ENCODE data around the gene HS2ST1. TPM values are rescaled to one million over a fixed set of nuclear protein-coding genes. Genes with fewer than 3 reads are reported as not detected.

Gene HS2ST1
- total RNA-seq, 2 donors from 2014 or later = 11.5 to 11.7 TPM

DNA sequence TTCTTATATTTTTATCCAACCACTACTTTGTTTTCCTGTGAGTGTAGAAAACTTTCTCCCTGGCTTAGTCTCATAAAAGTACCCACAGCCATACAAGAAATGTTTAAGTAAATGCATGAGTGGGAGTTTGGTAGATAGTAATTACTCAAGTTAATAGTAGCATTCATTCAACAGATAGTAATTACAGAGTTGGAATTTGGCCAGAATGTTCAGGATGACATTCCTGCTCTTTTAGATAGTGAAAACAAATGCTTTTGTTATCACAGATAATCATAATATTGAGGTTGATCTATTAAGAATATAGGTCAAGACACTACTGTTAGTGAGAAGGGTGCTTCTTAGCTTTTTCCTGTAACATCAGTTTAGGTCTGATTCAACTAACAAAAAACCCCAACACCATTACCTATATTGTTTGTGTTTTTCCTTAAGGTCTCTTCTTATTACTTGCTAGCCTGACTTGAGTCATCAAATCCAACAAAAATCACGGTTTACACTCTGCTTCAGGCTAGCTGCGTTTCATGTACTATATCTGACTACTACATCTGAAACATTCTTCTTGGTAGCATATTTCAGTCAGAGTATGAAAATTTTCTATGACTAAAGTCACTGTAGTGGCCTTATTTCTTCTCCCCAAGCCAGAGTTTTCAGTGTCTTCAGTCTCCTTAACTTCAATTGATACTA is 163.7 kb downstream of the HS2ST1 start:
- DNase-seq (ENCODE audit: low spot score) = no peak
- TF ChIP-seq, protein P1, sequence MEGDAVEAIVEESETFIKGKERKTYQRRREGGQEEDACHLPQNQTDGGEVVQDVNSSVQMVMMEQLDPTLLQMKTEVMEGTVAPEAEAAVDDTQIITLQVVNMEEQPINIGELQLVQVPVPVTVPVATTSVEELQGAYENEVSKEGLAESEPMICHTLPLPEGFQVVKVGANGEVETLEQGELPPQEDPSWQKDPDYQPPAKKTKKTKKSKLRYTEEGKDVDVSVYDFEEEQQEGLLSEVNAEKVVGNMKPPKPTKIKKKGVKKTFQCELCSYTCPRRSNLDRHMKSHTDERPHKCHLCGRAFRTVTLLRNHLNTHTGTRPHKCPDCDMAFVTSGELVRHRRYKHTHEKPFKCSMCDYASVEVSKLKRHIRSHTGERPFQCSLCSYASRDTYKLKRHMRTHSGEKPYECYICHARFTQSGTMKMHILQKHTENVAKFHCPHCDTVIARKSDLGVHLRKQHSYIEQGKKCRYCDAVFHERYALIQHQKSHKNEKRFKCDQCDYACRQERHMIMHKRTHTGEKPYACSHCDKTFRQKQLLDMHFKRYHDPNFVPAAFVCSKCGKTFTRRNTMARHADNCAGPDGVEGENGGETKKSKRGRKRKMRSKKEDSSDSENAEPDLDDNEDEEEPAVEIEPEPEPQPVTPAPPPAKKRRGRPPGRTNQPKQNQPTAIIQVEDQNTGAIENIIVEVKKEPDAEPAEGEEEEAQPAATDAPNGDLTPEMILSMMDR (IDR thresholded peaks at IDR 0.05) = no peak
- TF ChIP-seq POLR2A (IDR thresholded peaks at IDR 0.05) (no peak), POLR2AphosphoS5 (IDR thresholded peaks at IDR 0.05) (no peak)
- 76% methylated on average over 2 of the region's 2 CpGs for WGBS
- Histone ChIP-seq H3K27me3 (replicated peaks; ENCODE audit: insufficient read depth) (no peaks in the 10 kb centered on the region), H3K9me3 (no peaks in the 10 kb centered on the region), H3K4me3 (no peak overlapping the region), H3K36me3 (no peaks in the 10 kb centered on the region), H3K27ac (no peak overlapping the region), H3K4me1 (replicated peaks) (no peaks in the 10 kb centered on the region)
- intact Hi-C loops (cut with DNase I) = no loop called here

DNA sequence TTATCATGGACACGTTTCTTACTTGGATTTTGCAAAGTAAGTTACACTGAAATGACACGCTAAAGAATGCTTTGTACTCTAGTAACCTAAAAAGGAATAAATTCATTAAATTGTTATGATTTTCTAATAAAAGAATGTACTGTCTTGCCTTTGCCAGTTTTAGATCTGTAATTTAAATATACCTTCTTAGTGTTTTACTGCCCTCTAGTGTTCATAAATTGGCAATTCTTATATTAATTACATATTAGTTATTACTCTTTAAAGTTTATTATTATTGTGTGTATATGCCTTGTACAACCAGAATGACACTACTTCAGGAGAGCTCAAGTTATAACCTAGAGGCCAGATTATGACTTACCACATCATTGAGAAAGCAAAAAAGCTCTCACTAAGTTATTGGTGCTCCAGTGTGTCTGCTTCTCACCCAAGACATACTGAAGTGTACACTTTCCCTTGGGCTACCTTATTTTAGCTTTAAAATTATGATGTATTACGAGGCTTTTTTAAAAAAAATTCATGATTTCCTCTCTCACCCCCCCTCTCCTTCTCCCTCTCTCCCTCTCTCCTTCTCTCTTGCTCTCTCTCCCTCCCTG is 169.9 kb downstream of the HS2ST1 start:
- H3K4me1 ChIP-seq (replicated peaks) = no peaks in the 10 kb centered on the region
- TF ChIP-seq, protein P1 (IDR thresholded peaks at IDR 0.05) = peak in 3 of 4 experiments; percentile 44 to 67 (median 57)
- no peak for TF ChIP-seq POLR2AphosphoS5 (IDR thresholded peaks at IDR 0.05)
- TF ChIP-seq POLR2A (IDR thresholded peaks at IDR 0.05) = no peak
- H3K27ac ChIP-seq = no peak overlapping the region
- intact Hi-C loops (cut with DNase I) = loop anchor here (2.0 to 10.0 kb wide), 3 partner anchors 120 to 380 kb away; partner anchors contain the start of gene SH3GLB1
- H3K4me3 ChIP-seq = no peak overlapping the region
- no peak for DNase-seq (ENCODE audit: low spot score)
- 20% methylated on average over 3 of the region's 3 CpGs for WGBS
- H3K27me3 ChIP-seq (replicated peaks; ENCODE audit: insufficient read depth) = no peaks in the 10 kb centered on the region
- no peaks in the 10 kb centered on the region for H3K36me3 ChIP-seq
- no peaks in the 10 kb centered on the region for H3K9me3 ChIP-seq

DNA sequence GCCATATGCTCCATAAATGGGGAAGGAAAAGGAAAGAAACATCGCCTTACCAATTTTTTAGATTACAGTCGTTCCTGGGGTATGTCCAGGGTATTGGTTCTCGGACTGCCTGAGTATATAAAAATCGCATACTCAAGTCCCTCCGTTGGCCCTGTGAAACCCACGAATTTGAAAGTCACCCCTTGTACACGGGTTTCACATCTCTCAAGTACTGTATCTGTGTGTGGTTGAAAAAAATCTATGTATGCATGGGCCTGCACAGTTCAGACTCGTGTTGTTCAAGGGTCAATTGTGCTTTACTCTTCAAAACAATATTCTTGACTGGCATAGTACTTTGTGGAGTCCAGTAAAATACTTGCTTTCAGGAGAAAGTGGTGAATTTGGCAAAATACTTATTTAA is 171.7 kb downstream of the HS2ST1 start:
- WGBS = 93% methylated on average over 8 of the region's 8 CpGs
- no peak for DNase-seq (ENCODE audit: low spot score)

DNA sequence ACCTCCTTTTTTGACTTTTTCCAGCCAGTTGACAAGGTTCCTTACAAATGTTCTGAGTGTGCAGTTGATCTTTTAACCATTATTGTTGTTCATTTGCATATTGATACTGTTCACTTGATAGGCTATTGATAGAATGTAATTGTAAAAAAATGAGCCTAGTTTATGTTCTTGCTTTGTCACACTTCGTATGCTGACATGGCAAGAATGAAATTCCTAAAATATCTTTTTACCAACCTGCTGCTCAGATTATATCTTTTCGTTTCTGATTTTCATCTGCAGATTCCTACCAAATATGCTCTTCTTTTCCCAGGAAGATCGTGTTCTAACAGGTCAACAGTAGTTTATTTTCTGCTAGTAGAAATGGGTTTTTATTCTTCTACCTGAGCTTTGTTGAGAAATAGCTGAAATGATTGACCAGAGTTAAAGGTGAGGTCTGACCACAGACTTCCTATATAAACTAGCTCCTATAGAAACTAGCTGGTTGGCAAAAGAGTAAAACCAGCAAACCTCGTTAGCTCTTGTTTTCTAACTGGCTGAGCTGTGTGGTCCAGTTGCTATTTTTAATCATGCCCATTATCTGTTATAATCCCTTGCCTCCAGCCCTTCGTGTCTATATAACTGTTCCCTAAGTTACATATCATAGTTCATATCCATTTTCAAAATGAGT is 174.8 kb downstream of the HS2ST1 start:
- Histone ChIP-seq H3K9me3 (no peaks in the 10 kb centered on the region), H3K4me3 (no peak overlapping the region), H3K27ac (no peak overlapping the region), H3K27me3 (replicated peaks; ENCODE audit: insufficient read depth) (no peaks in the 10 kb centered on the region), H3K36me3 (no peaks in the 10 kb centered on the region), H3K4me1 (replicated peaks) (no peaks in the 10 kb centered on the region)
- intact Hi-C loops (cut with DNase I) = loop anchor here (10.0 kb wide), 2 partner anchors 124 to 384 kb away; partner anchors contain the start of gene SH3GLB1
- no peak for TF ChIP-seq POLR2AphosphoS5 (IDR thresholded peaks at IDR 0.05)
- TF ChIP-seq, protein P1 (IDR thresholded peaks at IDR 0.05) = no peak
- no peak for TF ChIP-seq POLR2A (IDR thresholded peaks at IDR 0.05)
- 80% methylated on average over 5 of the region's 5 CpGs for WGBS
- DNase-seq (ENCODE audit: low spot score) = no peak

More for the DNA sequence above, 171.7 kb downstream of the HS2ST1 start:
- Histone ChIP-seq H3K9me3 (no peaks in the 10 kb centered on the region), H3K4me3 (no peak overlapping the region), H3K4me1 (replicated peaks) (no peaks in the 10 kb centered on the region), H3K36me3 (no peaks in the 10 kb centered on the region), H3K27ac (no peak overlapping the region), H3K27me3 (replicated peaks; ENCODE audit: insufficient read depth) (no peaks in the 10 kb centered on the region)
- intact Hi-C loops (cut with DNase I) = loop anchor here (10.0 kb wide), 2 partner anchors 121 to 381 kb away; partner anchors contain the start of gene SH3GLB1
- TF ChIP-seq POLR2AphosphoS5 (IDR thresholded peaks at IDR 0.05) (no peak), POLR2A (IDR thresholded peaks at IDR 0.05) (no peak)
- TF ChIP-seq, protein P1 (IDR thresholded peaks at IDR 0.05) = no peak
